Fibroblast of the aortic adventitia (primary cell): Measurements from ENCODE around the gene REP15. TPM values are rescaled to one million over a fixed set of nuclear protein-coding genes. Genes with fewer than 3 reads are reported as not detected.
A peak's percentile ranks its signal among the peaks of the same experiment; 100 is the strongest.
"Not testable (repeated sequence)": the region's sequence is repeated elsewhere in the genome, so short reads cannot be mapped to it uniquely, and the experiment has no call there.

Experiments
- DNase-seq: peaks from one replicate; pipeline ENCODE4 v3.0.0-alpha.2; 2010; ENCODE audit warnings: low read depth
- H3K4me3 ChIP-seq: 2 replicates; pipeline ENCODE4 v1.5.1; 2011; ENCODE audit warnings: low read depth, mild to moderate bottlenecking, control low read depth, low read length, moderate library complexity
- total RNA-seq: library from RNA; depleted of rRNA; stranded (reverse); fragments of >200 nt; gene quantifications from 2 replicates; pipeline ENCODE4 v1.2.3, GENCODE V29; 2012; ENCODE audit warnings: low replicate concordance
- TF ChIP-seq, protein P1 (sequence below): IDR thresholded peaks from 2 replicates; pipeline ENCODE4 v1.5.1; 2011; ENCODE audit warnings: mild to moderate bottlenecking, low read length, control low read depth, inconsistent platforms; ENCODE audit not compliant: insufficient read depth

The REP15 gene
- total RNA-seq, 1 donor, result 3.5 TPM

DNA sequence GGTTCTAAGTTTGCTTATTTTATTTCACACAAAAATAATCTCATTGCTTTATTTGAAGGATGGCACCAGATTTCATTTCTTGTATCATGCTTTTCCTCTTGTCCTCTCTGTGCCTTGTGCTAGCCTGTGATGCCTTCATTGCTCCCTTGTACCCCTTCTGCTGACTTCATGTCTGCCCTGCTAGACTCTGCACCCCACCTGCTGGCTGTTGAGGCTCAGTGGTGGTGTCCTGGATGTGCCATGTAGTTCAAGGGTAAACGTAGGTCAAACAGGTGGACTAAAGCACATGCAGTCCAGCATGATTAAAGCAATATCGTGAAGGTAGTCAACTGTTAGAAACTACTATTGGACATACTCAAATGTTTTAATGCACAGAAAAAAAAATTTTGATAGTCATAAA, 36.0 kb downstream of the REP15 start:
- DNase-seq, result no peak
- TF ChIP-seq, protein P1, sequence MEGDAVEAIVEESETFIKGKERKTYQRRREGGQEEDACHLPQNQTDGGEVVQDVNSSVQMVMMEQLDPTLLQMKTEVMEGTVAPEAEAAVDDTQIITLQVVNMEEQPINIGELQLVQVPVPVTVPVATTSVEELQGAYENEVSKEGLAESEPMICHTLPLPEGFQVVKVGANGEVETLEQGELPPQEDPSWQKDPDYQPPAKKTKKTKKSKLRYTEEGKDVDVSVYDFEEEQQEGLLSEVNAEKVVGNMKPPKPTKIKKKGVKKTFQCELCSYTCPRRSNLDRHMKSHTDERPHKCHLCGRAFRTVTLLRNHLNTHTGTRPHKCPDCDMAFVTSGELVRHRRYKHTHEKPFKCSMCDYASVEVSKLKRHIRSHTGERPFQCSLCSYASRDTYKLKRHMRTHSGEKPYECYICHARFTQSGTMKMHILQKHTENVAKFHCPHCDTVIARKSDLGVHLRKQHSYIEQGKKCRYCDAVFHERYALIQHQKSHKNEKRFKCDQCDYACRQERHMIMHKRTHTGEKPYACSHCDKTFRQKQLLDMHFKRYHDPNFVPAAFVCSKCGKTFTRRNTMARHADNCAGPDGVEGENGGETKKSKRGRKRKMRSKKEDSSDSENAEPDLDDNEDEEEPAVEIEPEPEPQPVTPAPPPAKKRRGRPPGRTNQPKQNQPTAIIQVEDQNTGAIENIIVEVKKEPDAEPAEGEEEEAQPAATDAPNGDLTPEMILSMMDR, result peak; percentile 29
- H3K4me3 ChIP-seq, result no peak overlapping the region

DNA sequence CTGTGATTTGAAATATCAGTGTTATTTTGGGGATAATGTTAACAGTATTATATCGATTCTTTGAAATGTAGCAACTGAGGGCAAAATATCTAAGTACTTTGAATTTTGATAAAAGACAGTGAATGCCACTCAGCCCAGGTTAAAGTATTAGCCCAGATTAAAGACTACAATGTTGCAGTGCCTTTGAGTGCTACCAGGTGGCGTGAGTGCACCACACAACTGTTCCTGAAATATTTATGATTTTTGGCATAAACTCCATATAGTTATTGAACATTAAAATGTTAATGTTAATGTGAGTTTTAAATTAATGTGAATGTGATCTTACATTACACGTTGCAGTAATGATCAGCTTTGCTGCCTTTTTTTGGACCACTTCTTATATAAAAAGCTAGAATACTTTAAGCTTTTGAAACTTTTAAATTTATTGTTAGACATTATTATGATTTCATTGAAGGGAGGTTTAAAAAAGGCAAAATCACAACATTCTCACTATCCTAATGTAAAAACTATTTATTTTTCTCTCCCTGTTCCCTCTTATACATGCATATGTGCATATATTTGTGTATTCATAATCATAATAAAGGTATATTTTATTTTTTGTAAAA, 36.9 kb downstream of the REP15 start:
- DNase-seq, result peak; percentile 60
- H3K4me3 ChIP-seq, result no peak overlapping the region
- TF ChIP-seq, protein P1, result peak; percentile 92

DNA sequence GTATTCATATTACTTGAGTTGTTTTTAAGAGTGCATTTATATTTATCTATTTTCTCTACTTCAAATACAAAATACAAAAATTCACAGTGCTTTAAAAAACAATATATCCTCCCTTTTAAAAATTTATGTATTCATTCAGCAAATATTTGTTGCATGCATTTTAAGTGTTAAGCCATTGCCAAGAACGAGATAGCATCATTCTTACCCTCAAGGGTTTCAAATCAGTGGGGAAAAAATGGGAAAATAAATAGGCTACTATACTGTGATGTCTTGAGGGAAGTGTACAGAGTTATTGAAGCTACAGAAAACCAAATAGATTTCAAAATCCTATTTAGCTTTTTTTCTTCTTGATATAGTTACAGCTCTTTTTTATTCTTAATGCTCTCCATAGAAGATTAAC, 37.5 kb downstream of the REP15 start:
- TF ChIP-seq, protein P1, result no peak
- DNase-seq, result no peak
- H3K4me3 ChIP-seq, result no peak overlapping the region

DNA sequence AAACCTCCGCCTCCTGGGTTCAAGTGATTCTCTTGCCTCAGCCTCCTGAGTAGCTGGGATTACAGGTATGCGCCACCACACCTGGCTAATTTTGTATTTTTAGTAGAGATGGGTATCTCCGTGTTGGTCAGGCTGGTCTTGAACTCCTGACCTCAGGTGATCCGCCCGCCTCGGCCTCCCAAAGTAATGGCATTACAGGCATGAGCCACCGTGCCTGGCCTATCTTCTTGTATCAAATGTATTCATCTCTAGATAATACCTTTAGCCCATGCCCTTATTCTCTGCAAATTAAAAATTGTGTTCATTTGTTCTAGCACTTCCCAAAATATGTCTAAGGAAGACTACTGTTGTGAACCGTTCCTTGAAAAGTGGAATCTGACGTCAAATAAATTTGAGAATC, 38.1 kb downstream of the REP15 start:
- not testable (repeated sequence) for DNase-seq, H3K4me3 ChIP-seq

DNA sequence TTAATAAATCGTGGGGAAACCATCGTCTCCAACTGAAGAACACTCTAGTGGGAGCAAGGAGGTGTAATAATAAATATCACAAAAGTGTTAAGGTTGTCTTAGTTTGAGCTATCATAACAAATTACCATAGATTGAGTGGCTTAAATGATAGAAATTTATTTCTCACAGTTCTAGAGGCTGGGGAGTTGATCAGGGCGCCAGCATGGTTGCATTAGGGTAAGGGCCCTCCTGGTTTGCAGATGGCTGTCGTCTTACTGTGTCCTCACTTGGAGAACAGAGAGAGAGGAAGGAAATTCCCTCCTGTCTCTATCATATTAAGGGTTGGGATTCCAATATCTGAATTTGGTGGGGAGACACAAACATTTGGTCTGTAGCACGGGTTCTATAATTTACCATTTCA, 47.4 kb downstream of the REP15 start:
- H3K4me3 ChIP-seq, result no peak overlapping the region
- TF ChIP-seq, protein P1, result no peak
- no peak for DNase-seq

DNA sequence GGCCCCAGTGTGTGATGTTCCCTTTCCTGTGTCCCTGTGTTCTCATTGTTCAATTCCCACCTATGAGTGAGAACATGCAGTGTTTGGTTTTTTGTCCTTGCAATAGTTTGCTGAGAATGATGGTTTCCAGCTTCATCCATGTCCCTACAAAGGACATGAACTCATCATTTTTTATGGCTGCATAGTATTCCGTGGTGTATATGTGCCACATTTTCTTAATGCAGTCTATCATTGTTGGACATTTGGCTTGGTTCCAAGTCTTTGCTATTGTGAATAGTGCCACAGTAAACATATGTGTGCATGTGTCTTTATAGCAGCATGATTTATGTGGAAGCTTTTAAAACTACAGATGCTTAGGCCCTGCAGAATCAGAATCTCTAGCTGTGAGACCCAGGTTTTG, 49.5 kb downstream of the REP15 start:
- not testable (repeated sequence) for H3K4me3 ChIP-seq, DNase-seq

Other genes with a start within 250 kb of the REP15 start
- not detected in 2 replicates for gene SMCO2, start 249.7 kb upstream of the REP15 start, total RNA-seq
- 131 and 211 TPM in 2 replicates for gene PPFIBP1, start 172.2 kb upstream of the REP15 start, total RNA-seq
- 58.5 and 87.4 TPM in 2 replicates for gene MRPS35, start 14.4 kb downstream of the REP15 start, total RNA-seq
- 13.6 and 32.5 TPM in 2 replicates for gene KLHL42, start 83.8 kb downstream of the REP15 start, total RNA-seq
- not detected in 2 replicates for gene MANSC4, start 83.8 kb downstream of the REP15 start, total RNA-seq